ENCODE results near the gene TMEM235. TPM values are rescaled to one million over a fixed set of nuclear protein-coding genes. Genes with fewer than 3 reads are reported as not detected.

The TMEM235 gene
- total and polyA plus RNA-seq, 2 donors (not counting 3 experiments of a cell fraction or from before 2014, with no cell fraction given) = 0.04 to 0.38 TPM

DNA sequence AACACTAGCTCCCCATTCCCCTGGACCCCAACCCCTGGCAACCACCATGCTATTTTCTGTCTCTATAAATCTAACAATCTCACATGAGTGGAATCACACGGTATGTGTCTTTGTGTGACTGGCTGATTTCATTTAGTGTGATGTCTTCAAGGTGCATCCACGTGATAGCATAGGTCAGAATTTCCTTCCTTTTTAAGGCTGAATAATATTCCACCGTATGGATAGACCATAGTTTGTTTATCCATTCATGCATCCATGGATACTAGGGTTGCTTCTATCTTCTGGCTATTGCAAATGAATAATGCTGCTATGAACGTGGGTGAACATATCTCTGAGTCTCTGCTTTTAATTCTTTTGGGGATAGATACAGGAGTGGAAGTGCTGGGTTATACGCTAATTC, 43.9 kb downstream of the TMEM235 start:
- no peak overlapping the region for H3K4me2 ChIP-seq (ENCODE audit: insufficient read depth, low read length)
- H2AFZ ChIP-seq (ENCODE audit: low read depth, low read length) = no peak overlapping the region
- no peak overlapping the region for H3K27ac ChIP-seq (ENCODE audit: insufficient read depth, low read depth, low read length)
- no peaks in the 10 kb centered on the region for H3K79me2 ChIP-seq (ENCODE audit: control insufficient read depth, insufficient read depth, low read length)
- H3K4me1 ChIP-seq (ENCODE audit: control insufficient read depth, extremely low read depth, insufficient read depth, low read length) = peaks cover 2% of the 10 kb centered on the region
- no TSS peak for BruUV-seq (replicated peaks)
- POLR2A ChIA-PET = no interaction called here
- H3K36me3 ChIP-seq (ENCODE audit: control insufficient read depth in 2 of 2, extremely low read depth in 1 of 2, insufficient read depth in 2 of 2, low read length in 2 of 2) = no peaks in the 10 kb centered on the region
- no peak overlapping the region for H3K4me3 ChIP-seq (replicated peaks in 1 of 3; ENCODE audit: insufficient read depth in 1 of 3, low read depth in 1 of 3, low read length in 3 of 3)
- H4K20me1 ChIP-seq (replicated peaks; ENCODE audit: control insufficient read depth, extremely low read depth, insufficient read depth, low read length) = no peaks in the 10 kb centered on the region
- peaks cover 9 to 13% of the 10 kb centered on the region in 2 experiments for H3K27me3 ChIP-seq (ENCODE audit: control insufficient read depth in 2 of 2, insufficient read depth in 2 of 2, low read length in 2 of 2)
- CTCF ChIA-PET = no interaction called here
- FAIRE-seq (no peak), DNase-seq (ENCODE audit: low read depth, low spot score) (no peak)
- no peaks in the 10 kb centered on the region for H3K9me3 ChIP-seq (replicated peaks; ENCODE audit: control insufficient read depth, insufficient read depth, low read length)
- TF ChIP-seq MYC (IDR thresholded peaks at IDR 0.05; ENCODE audit: low read depth, low read length) = no peak
- no peak for TF ChIP-seq POLR2A (IDR thresholded peaks at IDR 0.05; ENCODE audit: low read depth, low read length)
- dilution Hi-C loops (cut with MboI; ENCODE audit: extremely low pct_ligation_motif_present, low sequenced_read_pairs) = no loop called here
- intact Hi-C loops (cut with micrococcal nuclease) = no loop called here
- no peak overlapping the region for H3K9ac ChIP-seq (replicated peaks; ENCODE audit: extremely low read depth, insufficient read depth, low read length)
- H3K9me1 ChIP-seq (replicated peaks; ENCODE audit: control insufficient read depth, extremely low read depth, insufficient read depth, low read length) = no peaks in the 10 kb centered on the region

- DNase-seq (ENCODE audit: low read depth, low spot score) (no peak), FAIRE-seq (no peak)
- Histone ChIP-seq H3K27ac (ENCODE audit: insufficient read depth, low read depth, low read length) (no peak overlapping the region), H3K4me3 (replicated peaks in 1 of 3; ENCODE audit: insufficient read depth in 1 of 3, low read depth in 1 of 3, low read length in 3 of 3) (no peak overlapping the region), H3K9ac (replicated peaks; ENCODE audit: extremely low read depth, insufficient read depth, low read length) (no peak overlapping the region), H3K4me2 (ENCODE audit: insufficient read depth, low read length) (no peak overlapping the region), H3K9me3 (replicated peaks; ENCODE audit: control insufficient read depth, insufficient read depth, low read length) (no peaks in the 10 kb centered on the region), H3K9me1 (replicated peaks; ENCODE audit: control insufficient read depth, extremely low read depth, insufficient read depth, low read length) (no peaks in the 10 kb centered on the region), H3K36me3 (ENCODE audit: control insufficient read depth in 2 of 2, extremely low read depth in 1 of 2, insufficient read depth in 2 of 2, low read length in 2 of 2) (no peaks in the 10 kb centered on the region), H4K20me1 (replicated peaks; ENCODE audit: control insufficient read depth, extremely low read depth, insufficient read depth, low read length) (no peaks in the 10 kb centered on the region), H3K27me3 (ENCODE audit: control insufficient read depth in 2 of 2, insufficient read depth in 2 of 2, low read length in 2 of 2) (peaks cover 9 to 13% of the 10 kb centered on the region in 2 experiments), H3K4me1 (ENCODE audit: control insufficient read depth, extremely low read depth, insufficient read depth, low read length) (no peaks in the 10 kb centered on the region), H3K79me2 (ENCODE audit: control insufficient read depth, insufficient read depth, low read length) (no peaks in the 10 kb centered on the region), H2AFZ (ENCODE audit: low read depth, low read length) (no peak overlapping the region)
- CTCF ChIA-PET = no interaction called here
- POLR2A ChIA-PET = no interaction called here
- intact Hi-C loops (cut with micrococcal nuclease) (no loop called here), dilution Hi-C loops (cut with MboI; ENCODE audit: extremely low pct_ligation_motif_present, low sequenced_read_pairs) (no loop called here)
- TF ChIP-seq FOS (IDR thresholded peaks at IDR 0.05; ENCODE audit: borderline replicate concordance, insufficient read depth, low read length) (no peak), MYC (IDR thresholded peaks at IDR 0.05; ENCODE audit: low read depth, low read length) (no peak), MAX (IDR thresholded peaks at IDR 0.05; ENCODE audit: insufficient read depth, insufficient read length) (no peak), POLR2A (IDR thresholded peaks at IDR 0.05; ENCODE audit: low read depth, low read length) (no peak), EZH2 (IDR thresholded peaks at IDR 0.05; ENCODE audit: borderline replicate concordance, low read depth, low read length, severe bottlenecking) (no peak), POLR2AphosphoS5 (IDR thresholded peaks at IDR 0.05; ENCODE audit: insufficient read depth, low read depth, low read length) (no peak), JUN (IDR thresholded peaks at IDR 0.05; ENCODE audit: borderline replicate concordance, insufficient read depth, insufficient read length, low read depth) (no peak), GATA2 (IDR thresholded peaks at IDR 0.05; ENCODE audit: insufficient read depth, insufficient read length, low read depth, low read length) (no peak)
- TF ChIP-seq, protein P1, sequence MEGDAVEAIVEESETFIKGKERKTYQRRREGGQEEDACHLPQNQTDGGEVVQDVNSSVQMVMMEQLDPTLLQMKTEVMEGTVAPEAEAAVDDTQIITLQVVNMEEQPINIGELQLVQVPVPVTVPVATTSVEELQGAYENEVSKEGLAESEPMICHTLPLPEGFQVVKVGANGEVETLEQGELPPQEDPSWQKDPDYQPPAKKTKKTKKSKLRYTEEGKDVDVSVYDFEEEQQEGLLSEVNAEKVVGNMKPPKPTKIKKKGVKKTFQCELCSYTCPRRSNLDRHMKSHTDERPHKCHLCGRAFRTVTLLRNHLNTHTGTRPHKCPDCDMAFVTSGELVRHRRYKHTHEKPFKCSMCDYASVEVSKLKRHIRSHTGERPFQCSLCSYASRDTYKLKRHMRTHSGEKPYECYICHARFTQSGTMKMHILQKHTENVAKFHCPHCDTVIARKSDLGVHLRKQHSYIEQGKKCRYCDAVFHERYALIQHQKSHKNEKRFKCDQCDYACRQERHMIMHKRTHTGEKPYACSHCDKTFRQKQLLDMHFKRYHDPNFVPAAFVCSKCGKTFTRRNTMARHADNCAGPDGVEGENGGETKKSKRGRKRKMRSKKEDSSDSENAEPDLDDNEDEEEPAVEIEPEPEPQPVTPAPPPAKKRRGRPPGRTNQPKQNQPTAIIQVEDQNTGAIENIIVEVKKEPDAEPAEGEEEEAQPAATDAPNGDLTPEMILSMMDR (IDR thresholded peaks at IDR 0.05; ENCODE audit: extremely low read depth in 1 of 2, insufficient read depth in 1 of 2, low read depth in 1 of 2, low read length in 2 of 2) = no peak
- no TSS peak for BruUV-seq (replicated peaks)
These were observed 44.9 kb downstream of the TMEM235 start for GRCh38 chr17:78276098-78276887.
